ENCODE measurements around the gene TSHR. TPM values are rescaled to one million over a fixed set of nuclear protein-coding genes. Genes with fewer than 3 reads are reported as not detected.

Gene TSHR
- total and polyA plus RNA-seq, 2 donors (not counting 3 experiments of a cell fraction or from before 2014, with no cell fraction given) = not detected

GRCh38 chr14:81123811-81124210 lies 168.4 kb downstream of the TSHR start:
- Histone ChIP-seq H3K79me2 (ENCODE audit: control insufficient read depth, insufficient read depth, low read length) (no peaks in the 10 kb centered on the region), H3K27me3 (ENCODE audit: control insufficient read depth in 2 of 2, insufficient read depth in 2 of 2, low read length in 2 of 2) (no peaks in the 10 kb centered on the region), H3K4me2 (ENCODE audit: insufficient read depth, low read length) (no peak overlapping the region), H3K9me3 (replicated peaks; ENCODE audit: control insufficient read depth, insufficient read depth, low read length) (no peaks in the 10 kb centered on the region), H2AFZ (ENCODE audit: low read depth, low read length) (no peak overlapping the region), H3K27ac (ENCODE audit: insufficient read depth, low read depth, low read length) (no peak overlapping the region), H3K4me3 (replicated peaks in 1 of 3; ENCODE audit: insufficient read depth in 1 of 3, low read depth in 1 of 3, low read length in 3 of 3) (no peak overlapping the region), H4K20me1 (replicated peaks; ENCODE audit: control insufficient read depth, extremely low read depth, insufficient read depth, low read length) (no peaks in the 10 kb centered on the region), H3K4me1 (ENCODE audit: control insufficient read depth, extremely low read depth, insufficient read depth, low read length) (no peaks in the 10 kb centered on the region), H3K36me3 (ENCODE audit: control insufficient read depth in 2 of 2, extremely low read depth in 1 of 2, insufficient read depth in 2 of 2, low read length in 2 of 2) (no peaks in the 10 kb centered on the region), H3K9ac (replicated peaks; ENCODE audit: extremely low read depth, insufficient read depth, low read length) (no peak overlapping the region), H3K9me1 (replicated peaks; ENCODE audit: control insufficient read depth, extremely low read depth, insufficient read depth, low read length) (no peaks in the 10 kb centered on the region)
- BruUV-seq (replicated peaks) = no TSS peak
- DNase-seq (ENCODE audit: low read depth, low spot score) (no peak), FAIRE-seq (no peak)
- POLR2A ChIA-PET = no interaction called here
- intact Hi-C loops (cut with micrococcal nuclease) = no loop called here
- CTCF ChIA-PET = no interaction called here
- dilution Hi-C loops (cut with MboI; ENCODE audit: extremely low pct_ligation_motif_present, low sequenced_read_pairs) = no loop called here
- no peak for TF ChIP-seq GATA2 (IDR thresholded peaks at IDR 0.05; ENCODE audit: insufficient read depth, insufficient read length, low read depth, low read length)

- Histone ChIP-seq H3K9ac (replicated peaks; ENCODE audit: extremely low read depth, insufficient read depth, low read length) (no peak overlapping the region), H3K27me3 (ENCODE audit: control insufficient read depth in 2 of 2, insufficient read depth in 2 of 2, low read length in 2 of 2) (no peaks in the 10 kb centered on the region), H3K9me3 (replicated peaks; ENCODE audit: control insufficient read depth, insufficient read depth, low read length) (no peaks in the 10 kb centered on the region), H3K4me3 (replicated peaks in 1 of 3; ENCODE audit: insufficient read depth in 1 of 3, low read depth in 1 of 3, low read length in 3 of 3) (no peak overlapping the region), H3K4me1 (ENCODE audit: control insufficient read depth, extremely low read depth, insufficient read depth, low read length) (no peaks in the 10 kb centered on the region), H3K27ac (ENCODE audit: insufficient read depth, low read depth, low read length) (no peak overlapping the region), H3K9me1 (replicated peaks; ENCODE audit: control insufficient read depth, extremely low read depth, insufficient read depth, low read length) (no peaks in the 10 kb centered on the region), H3K36me3 (ENCODE audit: control insufficient read depth in 2 of 2, extremely low read depth in 1 of 2, insufficient read depth in 2 of 2, low read length in 2 of 2) (no peaks in the 10 kb centered on the region), H2AFZ (ENCODE audit: low read depth, low read length) (no peak overlapping the region), H4K20me1 (replicated peaks; ENCODE audit: control insufficient read depth, extremely low read depth, insufficient read depth, low read length) (no peaks in the 10 kb centered on the region), H3K4me2 (ENCODE audit: insufficient read depth, low read length) (no peak overlapping the region), H3K79me2 (ENCODE audit: control insufficient read depth, insufficient read depth, low read length) (no peaks in the 10 kb centered on the region)
- dilution Hi-C loops (cut with MboI; ENCODE audit: extremely low pct_ligation_motif_present, low sequenced_read_pairs) (no loop called here), intact Hi-C loops (cut with micrococcal nuclease) (no loop called here)
- DNase-seq (ENCODE audit: low read depth, low spot score) (no peak), FAIRE-seq (no peak)
- POLR2A ChIA-PET = no interaction called here
- CTCF ChIA-PET = no interaction called here
- no peak for TF ChIP-seq POLR2A (IDR thresholded peaks at IDR 0.05; ENCODE audit: low read depth, low read length)
- no peak for TF ChIP-seq JUN (IDR thresholded peaks at IDR 0.05; ENCODE audit: borderline replicate concordance, insufficient read depth, insufficient read length, low read depth)
- no peak for TF ChIP-seq POLR2AphosphoS5 (IDR thresholded peaks at IDR 0.05; ENCODE audit: insufficient read depth, low read depth, low read length)
- no peak for TF ChIP-seq EZH2 (IDR thresholded peaks at IDR 0.05; ENCODE audit: borderline replicate concordance, low read depth, low read length, severe bottlenecking)
- no peak for TF ChIP-seq GATA2 (IDR thresholded peaks at IDR 0.05; ENCODE audit: insufficient read depth, insufficient read length, low read depth, low read length)
- BruUV-seq (replicated peaks) = no TSS peak
Observed at GRCh38 chr14:81125536-81125935, 170.1 kb downstream of the TSHR start.
